GM19023 (cell line): ENCODE measurements around the gene MBOAT1.
A peak's percentile ranks its signal among the peaks of the same experiment; 100 is the strongest.

Experiments used
- ATAC-seq: cut with Tn5 transposase; IDR thresholded peaks from one replicate; pipeline ENCODE4 v1.9.1; 2021; ENCODE audit warnings: mild to moderate bottlenecking, moderate library complexity; ENCODE audit not compliant: unreplicated experiment

MBOAT1 gene

DNA sequence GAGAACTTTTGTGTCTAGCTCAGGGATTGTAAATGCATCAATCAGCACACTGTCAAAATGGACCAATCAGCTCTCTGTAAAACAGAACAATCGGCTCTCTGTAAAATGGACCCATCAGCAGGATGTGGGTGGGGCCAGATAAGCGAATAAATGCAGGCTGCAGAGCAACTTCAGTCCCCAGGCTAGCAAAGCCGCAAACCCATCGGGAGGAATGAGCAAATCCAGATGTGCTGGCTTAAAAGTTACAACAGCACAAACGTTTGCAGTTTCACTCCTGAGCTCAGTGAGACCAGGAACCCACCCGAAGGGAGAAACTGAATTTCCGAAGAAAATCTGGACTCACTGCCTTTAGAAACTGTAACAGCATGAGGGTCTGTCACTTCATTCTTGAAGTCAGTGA, 21.9 kb upstream of the MBOAT1 start:
- no peak for ATAC-seq

DNA sequence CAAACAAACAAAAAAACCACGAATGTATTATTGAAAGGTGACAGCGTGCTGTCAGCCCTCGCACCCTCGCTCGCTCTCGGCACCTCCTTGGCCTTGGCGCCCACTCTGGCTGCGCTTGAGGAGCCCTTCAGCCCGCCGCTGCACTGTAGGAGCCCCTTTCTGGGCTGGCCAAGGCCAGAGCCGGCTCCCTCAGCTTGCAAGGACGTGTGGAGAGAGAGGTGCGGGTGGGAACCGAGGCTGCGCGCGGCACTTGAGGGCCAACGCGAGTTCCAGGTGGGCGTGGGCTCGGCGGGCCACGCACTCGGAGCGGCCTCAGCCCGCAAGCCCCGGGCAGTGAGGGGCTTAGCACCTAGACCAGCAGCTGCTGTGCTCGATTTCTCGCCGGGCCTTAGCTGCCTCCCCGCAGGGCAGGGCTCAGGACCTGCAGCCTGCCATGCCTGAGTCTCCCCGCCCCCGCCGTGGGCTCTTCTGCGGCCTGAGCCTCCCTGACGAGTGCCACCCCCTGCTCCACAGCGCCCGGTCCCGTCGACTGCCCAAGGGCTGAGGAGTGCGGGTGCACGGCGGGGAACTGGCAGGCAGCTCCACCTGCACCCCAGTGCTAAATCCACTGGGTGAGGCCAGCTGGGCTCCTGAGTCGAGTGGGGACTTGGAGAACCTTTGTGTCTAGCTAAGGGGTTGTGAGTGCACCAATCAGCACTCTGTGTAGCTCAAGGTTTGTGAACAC, 20.9 kb upstream of the MBOAT1 start:
- no peak for ATAC-seq

DNA sequence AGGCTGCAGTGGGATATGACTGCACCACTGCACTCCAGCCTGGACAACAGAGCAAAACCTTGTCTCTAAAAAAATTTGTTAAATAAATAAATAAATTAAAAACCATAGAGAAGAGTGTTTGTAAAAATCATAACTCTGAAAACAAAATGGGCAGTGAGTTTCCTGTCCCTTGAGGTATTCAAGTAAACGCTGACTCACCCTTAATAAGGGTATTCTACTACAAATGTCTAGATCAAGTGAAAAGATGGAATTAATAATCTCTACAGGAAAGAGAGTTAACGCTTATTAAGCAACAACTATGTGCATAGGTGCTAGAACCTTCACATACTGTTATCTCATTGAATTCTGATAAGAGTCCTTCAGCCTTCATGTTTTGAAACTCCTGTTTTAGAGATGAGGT, 19.9 kb upstream of the MBOAT1 start:
- no peak for ATAC-seq

DNA sequence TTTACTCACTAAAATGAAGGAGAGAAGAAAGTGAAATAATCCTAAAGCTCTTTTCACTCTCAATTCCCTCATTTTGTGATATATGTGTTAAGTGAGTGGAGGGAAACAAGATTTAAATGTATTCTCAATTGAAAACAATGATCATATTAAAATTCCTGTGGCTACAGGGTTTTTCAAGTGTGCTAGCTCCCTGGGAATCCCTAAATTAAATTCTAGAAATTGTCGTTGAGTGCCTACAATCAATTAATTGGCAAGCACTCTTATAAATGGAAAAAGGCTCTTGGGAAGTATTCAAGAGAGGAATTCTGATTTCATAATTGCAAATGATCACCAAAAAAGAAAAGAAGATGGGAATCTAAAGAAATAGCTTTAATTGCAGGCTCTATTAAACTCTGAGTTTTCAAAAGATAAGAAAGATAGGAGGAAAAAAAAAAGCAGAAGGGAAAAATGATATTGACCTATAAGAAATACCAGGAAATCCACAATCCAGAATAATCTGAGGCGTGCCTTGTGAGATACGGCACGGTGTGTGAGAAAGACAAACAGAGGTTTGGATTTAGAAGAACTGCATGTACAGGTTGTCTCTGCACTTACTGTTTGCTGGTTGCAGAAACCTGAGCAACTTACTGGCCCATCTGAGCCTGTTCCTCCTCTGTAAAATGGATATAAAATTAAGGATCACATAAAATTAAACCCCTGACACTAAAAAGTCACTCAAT, 18.3 kb upstream of the MBOAT1 start:
- no peak for ATAC-seq

DNA sequence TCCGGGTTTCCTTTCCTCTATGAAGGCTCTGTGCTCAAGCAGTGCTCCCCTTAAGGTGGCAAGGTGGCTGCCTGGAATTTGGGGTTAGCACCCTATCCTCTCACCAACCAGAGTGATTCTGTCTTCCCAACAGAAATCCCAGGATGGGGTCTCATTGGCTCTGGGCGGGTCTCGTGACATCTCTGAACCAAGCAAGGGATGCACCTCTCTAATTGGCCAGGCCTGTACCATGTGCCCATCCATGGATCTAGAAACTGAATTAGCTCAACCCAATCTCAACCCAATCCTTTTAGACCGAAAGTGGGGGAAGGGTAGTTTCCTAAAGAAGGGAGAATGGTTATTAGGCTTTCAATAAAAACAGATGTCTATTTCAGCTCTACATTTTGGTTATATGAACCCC, 17.6 kb upstream of the MBOAT1 start:
- ATAC-seq, result no peak

DNA sequence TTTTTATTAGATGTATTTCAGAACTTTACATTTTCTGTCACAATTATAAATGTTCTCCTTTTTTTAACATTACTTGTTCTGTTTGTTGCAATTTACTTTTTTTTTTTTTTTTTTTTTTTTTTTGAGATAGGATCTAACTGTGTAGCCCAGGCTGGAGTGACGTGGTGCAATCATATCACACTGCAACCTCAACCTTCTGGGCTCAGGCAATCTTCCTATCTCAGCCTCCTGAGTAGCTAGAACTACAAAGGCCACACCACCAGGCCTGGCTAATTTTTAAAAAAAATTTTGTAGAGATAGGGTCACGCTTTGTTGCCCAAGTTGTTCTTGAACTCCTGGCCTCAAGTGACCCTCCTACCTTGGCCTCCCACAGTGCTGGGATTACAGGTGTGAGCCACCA, 15.1 kb upstream of the MBOAT1 start:
- ATAC-seq, result no peak

DNA sequence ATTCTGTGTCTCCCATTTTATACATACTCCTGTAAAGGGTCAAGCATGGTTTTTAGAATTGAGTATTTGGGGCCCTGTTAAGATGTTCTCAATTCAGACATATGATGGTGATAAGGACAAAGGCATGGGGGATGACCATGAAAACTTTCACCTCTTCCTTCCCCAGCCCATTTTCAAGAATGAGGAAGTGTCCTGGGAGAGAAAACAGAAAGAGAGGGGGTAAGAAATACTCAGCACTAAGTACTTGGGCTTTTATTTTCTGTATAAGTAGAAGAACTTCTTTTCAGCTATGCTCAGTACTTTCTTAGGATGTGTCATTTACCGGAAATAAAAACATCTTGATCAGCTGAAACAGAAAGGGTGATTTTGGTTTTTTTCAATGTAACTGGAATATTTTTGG, 10.9 kb upstream of the MBOAT1 start:
- no peak for ATAC-seq

DNA sequence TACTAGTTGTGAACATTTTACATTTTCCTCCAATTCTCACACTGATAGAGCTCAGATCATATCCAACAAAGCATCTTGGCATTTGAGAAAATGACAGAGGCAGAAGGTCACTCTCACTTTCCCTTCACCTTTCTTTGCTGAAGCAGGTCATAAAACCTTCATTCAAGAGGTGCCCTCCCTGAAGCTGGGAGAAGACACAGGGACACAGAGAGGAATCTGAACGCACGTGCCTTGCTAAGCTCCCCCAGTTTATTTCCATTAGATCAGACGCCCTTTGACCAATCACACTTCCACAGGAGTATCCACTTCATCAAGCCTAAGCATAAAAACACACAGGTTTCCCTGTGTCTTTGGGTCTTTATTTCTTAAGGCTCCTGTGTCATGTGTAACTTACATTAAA, 9.2 kb upstream of the MBOAT1 start:
- no peak for ATAC-seq

DNA sequence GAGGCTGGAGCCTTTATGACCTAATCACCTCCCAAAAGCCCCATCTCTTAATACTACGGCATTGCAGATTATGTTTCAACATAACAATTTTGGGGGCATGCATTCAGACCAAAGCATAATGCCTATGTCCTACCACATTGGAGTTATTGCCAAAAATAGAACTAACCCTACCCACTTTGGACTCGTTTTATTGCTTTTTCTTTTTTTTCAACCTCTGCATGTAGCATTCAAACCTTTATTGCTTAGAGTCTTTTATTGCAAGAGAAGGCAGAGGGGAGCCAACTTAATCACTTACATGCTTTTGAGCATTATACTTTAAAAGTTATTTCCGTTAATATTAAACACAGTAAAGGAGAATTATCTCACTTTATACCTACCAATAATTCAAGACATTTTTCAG, 8.1 kb upstream of the MBOAT1 start:
- no peak for ATAC-seq

DNA sequence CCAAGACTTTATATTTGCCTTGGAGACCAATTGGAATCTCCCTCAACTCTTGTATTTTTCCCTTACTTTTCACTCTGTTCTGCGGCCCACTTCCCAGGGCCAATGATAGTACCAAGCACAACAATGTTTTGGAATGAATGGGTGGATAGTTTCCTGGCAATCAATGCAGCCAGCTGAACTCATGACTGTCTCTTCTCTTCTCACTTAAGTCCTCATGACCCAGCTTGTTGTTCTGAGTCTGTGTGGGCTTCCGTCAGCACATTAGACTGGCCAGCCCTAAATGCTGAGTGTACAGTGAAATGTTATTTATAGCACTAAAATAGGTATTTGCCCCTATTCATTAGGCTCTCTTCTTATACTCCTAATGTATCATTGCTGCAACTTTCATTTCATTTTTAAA, 5.6 kb upstream of the MBOAT1 start:
- no peak for ATAC-seq

DNA sequence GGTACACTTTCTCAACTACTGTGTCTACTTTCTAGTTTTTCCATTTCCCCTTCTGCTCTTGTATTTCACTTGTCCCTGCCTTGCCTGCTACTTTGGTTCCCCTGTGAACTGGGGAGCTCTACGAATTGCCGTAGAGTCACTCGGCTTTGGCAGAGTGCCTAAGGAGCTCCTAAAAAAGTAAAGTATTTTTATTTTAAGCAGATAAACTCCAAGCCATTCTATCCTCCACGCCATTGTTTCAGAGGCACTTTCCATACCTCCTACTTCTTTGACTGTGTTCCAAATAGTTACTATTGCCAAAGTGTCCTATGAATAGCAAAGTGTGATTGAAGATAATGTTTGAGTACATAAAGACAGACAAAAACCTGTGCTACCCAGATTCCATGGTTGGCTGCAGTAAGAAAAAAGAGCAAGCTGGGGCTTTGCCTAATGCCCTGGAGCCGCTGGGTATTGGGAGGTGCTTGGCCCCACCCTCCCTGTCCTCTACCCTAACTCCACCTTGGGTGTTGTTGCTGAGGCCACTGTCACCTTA, 5.1 kb upstream of the MBOAT1 start:
- no peak for ATAC-seq

DNA sequence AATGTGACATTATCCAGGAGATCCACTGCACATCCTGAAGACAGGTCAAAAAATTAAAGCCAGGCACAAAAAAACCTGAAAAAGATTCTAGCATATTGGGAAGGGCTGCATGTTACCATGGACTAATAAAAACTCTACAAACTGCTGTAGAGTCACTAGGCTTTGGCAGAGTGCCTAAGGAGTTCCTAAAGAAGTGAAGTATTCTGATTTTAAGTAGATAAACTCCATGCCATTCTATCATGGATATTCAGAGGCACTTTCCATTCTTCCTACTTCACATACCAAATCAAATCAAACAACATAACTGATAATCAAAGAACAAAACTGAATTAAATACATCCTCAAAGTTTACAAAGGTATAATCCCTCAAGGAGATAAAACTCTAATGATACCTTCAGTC, 3.0 kb upstream of the MBOAT1 start:
- no peak for ATAC-seq

DNA sequence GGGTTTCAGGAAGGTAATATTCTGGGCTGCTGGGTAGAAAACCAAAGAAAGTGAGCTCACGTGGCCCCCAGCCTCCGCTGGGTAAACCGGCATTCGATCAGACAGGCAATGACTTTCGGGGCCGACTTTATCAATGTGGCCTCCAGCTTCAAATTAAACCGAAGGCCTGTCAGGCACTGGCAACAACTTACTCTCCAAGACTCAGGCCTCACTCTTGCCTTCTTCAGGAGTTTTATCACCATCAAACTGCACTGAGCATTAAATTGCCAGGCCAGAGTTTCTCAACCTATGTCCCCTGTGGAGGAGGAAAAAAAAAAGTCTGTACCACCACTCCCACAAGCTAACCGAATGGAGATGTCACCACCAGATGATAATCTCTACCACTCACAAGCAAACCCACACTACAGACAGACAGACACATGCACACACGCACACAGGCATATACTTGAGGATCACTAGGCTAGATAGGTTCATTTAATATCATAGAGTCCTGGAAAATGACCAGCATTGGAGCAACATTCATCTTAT, 1.1 kb upstream of the MBOAT1 start:
- no peak for ATAC-seq

DNA sequence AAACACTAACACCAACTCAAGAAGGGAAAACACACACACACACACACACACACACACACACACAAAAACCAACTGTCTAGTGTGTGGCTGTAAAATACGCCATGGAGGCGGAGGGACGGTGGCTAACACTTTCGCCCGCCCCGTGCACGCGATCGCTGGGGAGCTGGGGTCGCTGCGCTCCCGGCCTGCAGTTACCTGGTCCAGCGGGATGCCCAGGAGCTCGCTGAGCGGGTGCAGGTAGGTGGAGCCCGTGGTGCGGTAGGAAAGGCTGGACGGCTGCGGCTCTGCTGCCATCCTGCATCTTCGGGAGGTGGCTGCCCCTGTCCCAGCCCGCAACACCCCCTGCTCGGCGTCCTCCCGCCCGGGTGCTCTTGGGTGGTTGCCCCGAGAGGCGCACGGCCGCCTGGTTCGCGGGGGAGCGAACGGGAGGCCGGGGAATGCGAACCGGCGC, 303 bp downstream of the MBOAT1 start:
- peak; percentile 32 for ATAC-seq

DNA sequence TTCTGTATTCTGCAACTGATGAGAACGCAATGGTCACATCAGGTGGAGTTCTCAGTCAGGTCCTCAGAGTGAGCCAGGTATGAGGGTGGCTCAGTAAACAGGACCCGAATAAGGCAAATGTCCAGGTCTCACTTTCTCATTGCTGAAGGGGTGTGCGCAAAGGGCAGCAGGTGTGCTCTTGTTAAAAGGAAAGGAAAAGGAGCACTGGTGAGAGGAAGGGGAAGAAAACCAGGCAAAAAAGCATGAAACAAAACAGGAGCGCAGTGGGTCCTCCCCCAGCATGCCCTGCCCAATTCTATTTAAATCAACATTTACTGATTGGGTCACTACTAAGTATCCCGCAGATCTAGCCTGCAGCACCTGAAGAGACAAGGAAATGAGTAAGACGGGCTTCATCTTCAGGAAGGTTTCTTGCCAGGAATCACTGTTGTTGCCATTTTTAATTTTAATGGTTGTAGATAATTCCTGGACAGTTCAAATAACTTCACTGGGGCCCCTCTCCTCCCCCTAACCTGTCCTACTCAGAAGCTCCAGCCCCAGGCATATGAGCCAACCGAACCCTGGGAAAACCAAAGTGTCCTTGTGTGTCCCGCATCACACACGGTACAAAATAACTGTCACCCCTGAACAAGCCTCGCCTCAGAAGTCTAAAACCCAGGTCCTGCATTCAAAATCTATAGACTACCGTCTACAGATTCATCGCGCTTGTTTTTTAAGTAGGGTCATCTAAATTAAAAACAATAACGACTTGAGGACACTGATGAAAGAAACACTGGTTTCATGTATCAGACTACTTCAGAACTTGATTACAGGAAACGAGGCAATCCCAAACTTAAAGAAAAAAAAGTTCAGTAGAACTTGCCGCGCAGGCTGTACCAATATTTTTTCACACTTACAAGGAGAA, 980 bp downstream of the MBOAT1 start:
- no peak for ATAC-seq

DNA sequence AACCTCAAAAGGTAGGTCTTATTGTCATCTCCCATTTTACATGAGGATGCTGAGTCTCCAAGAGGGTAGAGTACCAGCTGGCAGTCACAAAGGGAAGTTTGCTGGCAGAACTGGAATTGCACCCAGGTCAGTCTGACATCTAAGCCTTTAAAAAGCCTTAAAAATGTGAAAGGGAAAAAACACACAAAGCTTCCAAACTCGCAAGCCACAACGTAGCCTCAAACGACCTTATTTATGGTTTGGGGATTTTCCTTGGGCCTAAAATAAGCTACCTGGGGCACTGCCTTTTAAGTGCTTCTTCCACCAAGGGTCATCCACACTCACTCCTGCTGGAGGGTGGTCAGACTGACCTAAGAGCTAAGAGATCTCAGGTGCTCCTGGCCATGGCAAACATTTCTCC, 2.1 kb downstream of the MBOAT1 start:
- ATAC-seq, result no peak

DNA sequence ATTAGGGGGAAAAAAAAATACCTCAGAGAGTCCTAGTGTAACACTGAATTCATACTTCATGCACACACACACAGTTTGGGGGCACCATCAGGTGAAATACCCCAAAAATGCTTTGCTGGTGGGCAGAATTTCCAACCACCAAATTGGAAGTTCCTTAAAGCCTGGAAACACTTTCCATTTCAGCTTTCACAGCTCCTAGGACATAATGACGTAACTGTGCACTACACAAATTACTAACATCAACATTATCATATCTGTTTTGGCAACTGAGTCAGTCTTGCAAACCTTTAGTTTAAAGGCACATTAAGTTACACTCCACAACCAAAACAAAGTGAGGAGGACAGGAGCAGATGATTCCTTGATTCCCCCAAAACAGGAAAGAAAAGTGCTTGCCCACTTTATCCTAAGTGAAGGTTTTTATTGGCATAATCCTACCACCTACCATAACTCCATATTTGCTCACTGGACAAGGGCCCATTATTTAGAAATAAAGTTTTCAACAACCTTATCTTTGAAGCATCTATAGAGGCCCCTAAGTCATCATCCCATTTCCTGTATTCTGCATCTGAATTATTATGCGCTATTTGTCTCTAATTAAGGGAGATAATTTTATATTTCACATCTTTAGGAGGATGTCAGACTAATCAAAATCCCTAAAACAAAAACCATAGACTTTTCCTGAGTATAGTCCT, 3.4 kb downstream of the MBOAT1 start:
- ATAC-seq, result no peak

DNA sequence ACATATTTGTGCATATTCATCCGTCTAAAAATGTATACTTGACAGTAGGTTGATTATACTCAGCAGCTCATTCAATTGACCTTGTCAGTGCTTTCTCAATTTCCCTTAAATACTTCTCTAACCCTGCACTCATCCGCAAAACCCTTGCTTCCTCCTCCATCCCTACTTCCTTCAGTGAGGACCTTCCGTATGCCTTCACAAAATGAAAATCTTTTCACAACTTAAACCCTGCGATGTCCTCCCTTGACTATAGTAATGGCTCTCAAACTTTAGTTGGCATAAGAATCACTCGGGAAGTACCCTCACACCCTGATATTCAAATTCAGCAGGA, 5.2 kb downstream of the MBOAT1 start:
- ATAC-seq, result no peak

DNA sequence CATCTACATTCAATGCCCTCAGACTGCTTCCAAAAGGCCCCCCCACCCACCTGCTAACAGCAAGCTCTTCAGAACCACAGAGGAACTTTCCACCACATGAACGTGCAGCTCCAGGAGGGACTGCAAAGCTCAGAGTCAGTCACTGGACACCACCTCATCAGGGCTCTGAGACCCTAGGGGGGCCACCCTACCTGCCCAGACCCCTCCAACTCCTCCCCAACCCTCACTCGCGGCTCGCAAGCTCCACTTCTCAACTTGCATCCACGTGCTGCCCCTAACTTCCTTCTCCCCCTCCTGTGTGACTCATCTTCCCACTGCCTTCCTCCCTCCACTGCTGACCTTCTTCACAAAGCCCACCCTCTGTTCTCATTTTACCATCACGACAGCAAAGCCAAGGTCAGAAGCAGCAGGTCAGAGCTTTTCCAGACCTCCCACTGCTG, 6.5 kb downstream of the MBOAT1 start:
- ATAC-seq, result no peak

DNA sequence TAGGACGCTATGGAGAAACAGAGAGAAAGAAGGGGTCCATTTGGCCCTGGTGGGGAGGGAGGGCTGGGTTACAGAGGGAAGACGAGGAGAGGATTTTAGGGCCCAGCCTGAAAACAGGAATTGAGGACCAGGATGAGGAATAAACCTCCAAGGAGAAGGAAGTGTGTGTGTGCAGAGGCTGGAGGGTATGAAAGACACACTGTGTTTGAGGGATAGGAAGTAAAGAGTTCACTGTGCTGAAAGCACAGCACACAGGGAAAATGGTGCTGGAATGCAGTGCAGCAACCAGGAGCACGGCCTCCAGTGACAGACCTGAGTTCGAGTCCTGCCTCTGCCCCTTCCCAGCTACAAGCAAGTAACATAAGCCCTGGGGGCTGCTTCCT, 7.8 kb downstream of the MBOAT1 start:
- no peak for ATAC-seq
